HepG2 (cell line): Measurements from ENCODE around the gene FMNL1. TPM values are rescaled to one million over a fixed set of nuclear protein-coding genes. Genes with fewer than 3 reads are reported as not detected.

Source experiments
- CEBPG ChIP-seq: IDR thresholded peaks from 2 replicates; pipeline ENCODE4 v1.6.1; 2016
- CENPT ChIP-seq: sonication (generic); formaldehyde crosslinking; IDR thresholded peaks from 2 replicates; pipeline ENCODE4 v1.8.0; 2022; ENCODE audit warnings: low read depth, mild to moderate bottlenecking, moderate library complexity, missing genetic modification reagents
- CTCF ChIP-seq: sonication (generic); formaldehyde crosslinking; IDR thresholded peaks from 2 replicates; pipeline ENCODE4 v1.5.0; 2020; ENCODE audit warnings: mild to moderate bottlenecking, missing genetic modification reagents, moderate library complexity
- GABPA ChIP-seq, 2 experiments: IDR thresholded peaks; 2 replicates each; pipeline ENCODE4 v1.6.1; 2011 to 2016; ENCODE audit warnings: low read depth in 2 of 2, low read length in 1 of 2, missing biosample characterization in 1 of 2, missing genetic modification characterization in 1 of 2
- GATAD1 ChIP-seq: IDR thresholded peaks from 2 replicates; pipeline ENCODE4 v1.6.1; 2016; ENCODE audit warnings: missing genetic modification reagents, missing compliant biosample characterization
- GTF2F1 ChIP-seq: fragments of 150-350 bp; IDR thresholded peaks from 2 replicates; pipeline ENCODE4 v1.6.1; 2014; ENCODE audit warnings: low read length
- HMG20A ChIP-seq: IDR thresholded peaks from 2 replicates; pipeline ENCODE4 v1.6.1; 2016; ENCODE audit warnings: borderline replicate concordance
- KLF9 ChIP-seq: IDR thresholded peaks from 2 replicates; pipeline ENCODE4 v1.6.1; 2016; ENCODE audit warnings: low read depth
- MXD4 ChIP-seq: IDR thresholded peaks from 2 replicates; pipeline ENCODE4 v1.6.1; 2016; ENCODE audit warnings: mild to moderate bottlenecking, missing biosample characterization, missing genetic modification reagents
- NFAT5 ChIP-seq: sonication (generic); formaldehyde crosslinking; IDR thresholded peaks from 2 replicates; pipeline ENCODE4 v1.4.0; 2020; ENCODE audit warnings: missing genetic modification reagents
- PCBP2 ChIP-seq: fragments of 200-400 bp; formaldehyde crosslinking; optimal IDR thresholded peaks from 2 replicates; pipeline ENCODE3; 2018; ENCODE audit warnings: low read length, low read depth; ENCODE audit not compliant: poor library complexity, severe bottlenecking
- PHF21A ChIP-seq: sonication (generic); formaldehyde crosslinking; IDR thresholded peaks from 2 replicates; pipeline ENCODE4 v1.5.0; 2020; ENCODE audit warnings: mild to moderate bottlenecking, missing genetic modification reagents
- POGZ ChIP-seq: sonication (generic); formaldehyde crosslinking; IDR thresholded peaks from 2 replicates; pipeline ENCODE4 v1.4.0; 2020; ENCODE audit warnings: mild to moderate bottlenecking, missing genetic modification reagents
- RXRA ChIP-seq: sonication (generic); formaldehyde crosslinking; IDR thresholded peaks from 2 replicates; pipeline ENCODE4 v1.5.1; 2020; ENCODE audit warnings: missing genetic modification reagents
- SATB2 ChIP-seq: sonication (generic); formaldehyde crosslinking; IDR thresholded peaks from 2 replicates; pipeline ENCODE4 v1.5.0; 2020; ENCODE audit warnings: missing genetic modification reagents
- XRCC5 ChIP-seq: fragments of 200-400 bp; formaldehyde crosslinking; optimal IDR thresholded peaks from 2 replicates; pipeline ENCODE3; 2017; ENCODE audit warnings: mild to moderate bottlenecking, low read length
- ZEB1 ChIP-seq: IDR thresholded peaks from 2 replicates; pipeline ENCODE4 v1.6.1; 2012; ENCODE audit warnings: mild to moderate bottlenecking, low read depth, inconsistent platforms; ENCODE audit not compliant: insufficient replicate concordance
- ZNF235 ChIP-seq: sonication (generic); formaldehyde crosslinking; IDR thresholded peaks from 2 replicates; pipeline ENCODE4 v1.8.1; 2023; ENCODE audit warnings: mild to moderate bottlenecking, missing genetic modification reagents, borderline replicate concordance
- ZNF280B ChIP-seq: sonication (generic); formaldehyde crosslinking; IDR thresholded peaks from 2 replicates; pipeline ENCODE4 v1.5.0; 2020; ENCODE audit warnings: missing genetic modification reagents, mild to moderate bottlenecking, borderline replicate concordance
- ZNF572 ChIP-seq: sonication (generic); formaldehyde crosslinking; IDR thresholded peaks from 2 replicates; pipeline ENCODE4 v1.5.1; 2020; ENCODE audit warnings: mild to moderate bottlenecking, missing genetic modification reagents
- ZNF652 ChIP-seq: IDR thresholded peaks from 2 replicates; pipeline ENCODE4 v1.6.1; 2016; ENCODE audit warnings: low read depth, borderline replicate concordance
- ZNF772 ChIP-seq: sonication (generic); formaldehyde crosslinking; IDR thresholded peaks from 2 replicates; pipeline ENCODE4 v1.5.0; 2020; ENCODE audit warnings: mild to moderate bottlenecking, missing genetic modification reagents
- polyA plus RNA-seq, 8 experiments: library from polyadenylated mRNA; depleted of rRNA in 3 of 8; stranded (reverse) in 7 of 8; unstranded in 1 of 8; fragments of >200 nt; fragmentation: Illumina TruSeq in 4 of 8; extraction: Trizol in 4 of 8; gene quantifications; 2 replicates each; pipeline versions ENCODE4 v1.2.1 to v1.2.3, GENCODE V29; 2011 to 2016; ENCODE audit warnings: low read depth in 4 of 8, missing spikeins in 1 of 8, mixed read lengths in 1 of 8; ENCODE audit not compliant: insufficient read depth in 1 of 8
- total RNA-seq, 5 experiments: library from RNA; depleted of rRNA; stranded (reverse); fragments of >200 nt; fragmentation: Illumina TruSeq; extraction: Trizol; gene quantifications; 2 replicates each; pipeline ENCODE4 v1.2.3, GENCODE V29; 2016; ENCODE audit warnings: low read depth in 1 of 5

FMNL1 gene
- total and polyA plus RNA-seq, 2 of the 13 experiments (the other 11 are each of a cell fraction or from before 2014, with no cell fraction given): 0.53 to 0.70 TPM

GRCh38 chr17:45197555-45198334 lies 23.9 kb upstream of the FMNL1 start (continued):
- TF ChIP-seq ZNF280B (CRISPR knock-in tag): peak; percentile 75
- peak; percentile 40; the same call in 1 of the 2 replicates for TF ChIP-seq MXD4 (CRISPR knock-in tag)
- peak; percentile 72 for TF ChIP-seq GATAD1 (CRISPR knock-in tag)
- TF ChIP-seq RXRA (CRISPR knock-in tag): peak; percentile 93
- no peak for TF ChIP-seq GABPA (IDR thresholded peaks at IDR 0.05; ENCODE audit: low read depth, low read length)
- TF ChIP-seq GABPA (CRISPR knock-in tag; IDR thresholded peaks at IDR 0.05; ENCODE audit: low read depth): no peak
- TF ChIP-seq PCBP2: peak; percentile 98
- TF ChIP-seq ZNF652 (CRISPR knock-in tag): peak; percentile 88
- peak; percentile 59; the same call in 1 of the 2 replicates for TF ChIP-seq HMG20A (CRISPR knock-in tag)
- TF ChIP-seq CEBPG (CRISPR knock-in tag): peak; percentile 71
- TF ChIP-seq CTCF (CRISPR knock-in tag): peak; percentile 100
- peak; percentile 97; the same call in 1 of the 2 replicates for TF ChIP-seq ZNF772 (CRISPR knock-in tag)
- peak; percentile 97; the same call in 1 of the 2 replicates for TF ChIP-seq ZNF572 (CRISPR knock-in tag)
- peak; percentile 99 for TF ChIP-seq XRCC5
- TF ChIP-seq PHF21A: peak; percentile 86
- TF ChIP-seq SATB2 (CRISPR knock-in tag): no peak
- peak; percentile 66; the same call in 1 of the 2 replicates for TF ChIP-seq POGZ (CRISPR knock-in tag)
- no peak for TF ChIP-seq ZNF235 (CRISPR knock-in tag)
- 0 out of 2 replicates have a peak, but pooled peaks have one; percentile 40 for TF ChIP-seq NFAT5 (CRISPR knock-in tag)
- TF ChIP-seq GTF2F1: 0 out of 2 replicates have a peak, but pooled peaks have one; percentile 36
- 0 out of 2 replicates have a peak, but pooled peaks have one; percentile 55 for TF ChIP-seq KLF9 (CRISPR knock-in tag)
- TF ChIP-seq CENPT (CRISPR knock-in tag): no peak
- peak; percentile 62 for TF ChIP-seq ZEB1
